GM12873 (cell line): ENCODE results near the gene MLPH.

Experiments used
- CTCF ChIP-seq: IDR thresholded peaks from 2 replicates; pipeline ENCODE4 v1.5.1; 2012; ENCODE audit warnings: low read depth, mild to moderate bottlenecking, moderate library complexity, low read length, control low read depth; ENCODE audit not compliant: insufficient read depth; ENCODE audit errors: missing control alignments

Gene MLPH

DNA sequence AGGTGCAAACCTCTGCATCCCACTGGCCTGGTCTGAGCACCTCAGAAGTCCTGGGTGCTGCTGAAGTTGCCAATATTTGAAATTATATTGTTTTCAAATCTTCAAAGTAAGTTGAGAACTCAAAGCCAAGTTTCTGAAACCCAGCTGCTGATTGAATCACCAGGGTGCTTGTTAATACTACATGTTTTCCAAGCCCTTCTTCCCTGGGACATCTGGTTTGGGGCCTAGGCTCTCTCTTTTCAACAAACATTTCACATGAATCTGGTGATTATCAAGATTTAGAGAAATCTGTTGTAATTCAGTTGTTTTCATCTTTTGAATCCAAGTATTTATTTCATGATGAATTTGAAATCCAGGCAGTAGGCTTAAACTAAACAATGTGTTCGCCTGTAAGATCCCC lies 24.4 kb downstream of the MLPH start:
- TF ChIP-seq CTCF: no peak

GRCh38 chr2:237511885-237512405 lies 24.9 kb downstream of the MLPH start:
- no peak for TF ChIP-seq CTCF

DNA sequence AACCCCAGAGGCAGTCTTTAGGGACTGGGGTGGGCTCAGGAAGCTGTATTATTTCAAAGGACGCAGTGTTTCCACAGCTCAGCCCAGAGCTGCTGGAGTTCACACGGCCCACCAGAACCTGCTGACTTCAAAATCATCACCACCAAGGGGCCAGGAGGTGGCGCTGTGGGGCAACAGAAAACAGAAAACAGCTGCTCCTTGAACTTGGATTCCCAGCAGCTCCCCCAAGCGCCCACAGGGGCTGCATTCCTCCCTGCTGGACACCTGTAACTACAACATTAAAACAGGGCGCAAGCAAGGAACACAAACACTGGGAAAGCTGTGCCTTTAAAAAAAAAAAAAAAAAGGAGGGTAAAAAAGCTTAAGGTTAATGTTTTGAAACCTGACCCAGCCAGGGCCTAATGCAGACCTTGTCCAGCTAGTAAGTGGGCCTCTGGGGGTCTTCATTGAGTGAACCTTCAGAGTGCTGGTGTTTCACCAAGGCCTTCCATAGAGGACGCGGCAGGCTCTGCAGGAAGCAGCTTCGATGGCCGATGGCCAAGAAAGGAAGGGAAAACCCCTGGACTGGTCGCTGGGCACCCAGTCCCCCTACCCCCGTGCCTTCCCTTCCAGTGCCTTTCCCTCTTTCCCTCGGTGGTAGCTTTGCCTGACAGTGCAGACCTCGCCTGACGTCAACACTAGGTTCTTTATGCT lies 25.9 kb downstream of the MLPH start:
- TF ChIP-seq CTCF: peak; percentile 80

DNA sequence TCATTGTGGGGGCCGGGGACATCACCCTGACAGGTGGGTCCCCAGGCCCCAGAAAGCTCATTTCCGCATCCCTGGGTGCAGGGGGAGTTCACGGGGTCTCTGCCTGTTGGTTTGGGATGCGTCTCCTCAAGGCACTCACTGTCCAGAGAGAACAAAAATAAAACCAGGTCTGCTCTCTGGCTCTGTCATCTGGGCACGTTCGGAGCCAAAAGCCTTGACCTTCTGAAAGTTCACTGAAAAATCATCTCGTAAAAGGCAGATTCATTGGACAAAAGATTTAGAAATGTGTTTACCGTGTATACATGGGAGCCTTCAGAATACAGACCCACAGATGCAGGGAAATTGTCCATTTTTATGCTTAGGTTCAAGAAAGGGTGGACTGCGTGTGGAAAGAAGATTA lies 26.6 kb downstream of the MLPH start:
- TF ChIP-seq CTCF: no peak

- TF ChIP-seq CTCF: no peak
These were observed 27.6 kb downstream of the MLPH start for GRCh38 chr2:237514474-237515130.

GRCh38 chr2:237515166-237515565 lies 28.1 kb downstream of the MLPH start:
- no peak for TF ChIP-seq CTCF

GRCh38 chr2:237515621-237516275 lies 28.7 kb downstream of the MLPH start:
- no peak for TF ChIP-seq CTCF
